CD4-positive, alpha-beta T cell (primary cell): ENCODE measurements around the gene SMOC1. TPM values are rescaled to one million over a fixed set of nuclear protein-coding genes. Genes with fewer than 3 reads are reported as not detected.

ENCODE experiments used
- ATAC-seq: fragments of 200-7000 bp; cut with Tn5 transposase; one replicate; pipeline ENCODE4 v1.10.0; 2022; ENCODE audit warnings: mild to moderate bottlenecking; ENCODE audit not compliant: poor library complexity
- CTCF ChIA-PET: fragments of 350-600 bp; sonication (Branson Sonifier 250); formaldehyde crosslinking; loops from one replicate; lab custom pipeline; 2021; ENCODE audit warnings: antibody characterized with exemption, inconsistent platforms; lab: Charles Lee
- POLR2A ChIA-PET: fragments of 350-600 bp; sonication (Branson Sonifier 250); formaldehyde crosslinking; loops from one replicate; lab custom pipeline; 2021; ENCODE audit warnings: antibody characterized with exemption, inconsistent platforms; lab: Charles Lee
- DNase-seq, 14 experiments: peaks; one replicate each; pipeline ENCODE4 v3.0.0-alpha.2; 2013 to 2020; ENCODE audit warnings: mixed read lengths in 2 of 14
- H3K27ac ChIP-seq, 2 donors: one replicate each; pipeline versions ENCODE4 v1.5.1 to v1.7.0; 2013; ENCODE audit warnings: low read length in 2 of 2, low read depth in 1 of 2, mild to moderate bottlenecking in 1 of 2
- H3K27me3 ChIP-seq, 2 experiments: 1 replicate in 1 of 2; 2 replicates in 1 of 2; pipeline versions ENCODE4 v1.6.1 to v1.7.0; 2013; ENCODE audit warnings: low read length in 2 of 2, control low read depth in 1 of 2, mild to moderate bottlenecking in 1 of 2, moderate library complexity in 1 of 2; ENCODE audit not compliant: insufficient read depth in 2 of 2, control insufficient read depth in 1 of 2
- H3K36me3 ChIP-seq: one replicate; pipeline ENCODE4 v1.6.1; 2013; ENCODE audit warnings: low read length, control low read depth; ENCODE audit not compliant: insufficient read depth
- H3K4me1 ChIP-seq: one replicate; pipeline ENCODE4 v1.6.1; 2013; ENCODE audit warnings: low read length, control low read depth; ENCODE audit not compliant: insufficient read depth
- H3K4me3 ChIP-seq: one replicate; pipeline ENCODE4 v1.5.1; 2013; ENCODE audit warnings: mild to moderate bottlenecking, low read length, moderate library complexity
- H3K9me3 ChIP-seq, 2 experiments: 1 replicate in 1 of 2; 2 replicates in 1 of 2; pipeline versions ENCODE4 v1.6.1 to v1.7.0; 2013; ENCODE audit warnings: low read length in 2 of 2, mild to moderate bottlenecking in 2 of 2, control low read depth in 1 of 2, moderate library complexity in 1 of 2; ENCODE audit not compliant: control insufficient read depth in 1 of 2, insufficient read depth in 1 of 2
- H3K27ac Mint-ChIP-seq: one replicate; pipeline ENCODE4 v1.8.0; 2020; ENCODE audit warnings: mixed read lengths
- H3K27me3 Mint-ChIP-seq: one replicate; pipeline ENCODE4 v1.8.0; 2021; ENCODE audit warnings: mixed read lengths
- H3K36me3 Mint-ChIP-seq: one replicate; pipeline ENCODE4 v1.8.0; 2021; ENCODE audit warnings: low read depth, mixed read lengths
- H3K4me1 Mint-ChIP-seq: one replicate; pipeline ENCODE4 v1.8.0; 2021; ENCODE audit warnings: low read depth, mixed read lengths
- H3K4me3 Mint-ChIP-seq: one replicate; pipeline ENCODE4 v1.8.0; 2020; ENCODE audit warnings: mild to moderate bottlenecking, mixed read lengths
- H3K9me3 Mint-ChIP-seq: one replicate; pipeline ENCODE4 v1.8.0; 2020; ENCODE audit warnings: mixed read lengths
- intact Hi-C, 2 experiments: fragments of 100-400 bp; cut with DNase I in 1 of 2; cut with micrococcal nuclease in 1 of 2; formaldehyde crosslinking; loops; one replicate each; pipeline versions ENCODE4 v1.15.1 to v1.9.0; 2023 to 2025; cut with DNase I, micrococcal nuclease
- total RNA-seq, 174 experiments: library from RNA in 2 of 174; stranded (reverse) in 2 of 174; gene quantifications; one replicate each; pipeline ENCODE4 v1.2.3 and lab custom pipeline; 2021 to 2026
- TF ChIP-seq, protein P1 (sequence below): fragments of 200-600 bp; IDR thresholded peaks from one replicate; pipeline ENCODE4 v1.8.0; 2022; ENCODE audit warnings: antibody characterized with exemption, mild to moderate bottlenecking

Gene SMOC1
- total RNA-seq, 2 experiments from 2014 or later, result not detected

DNA sequence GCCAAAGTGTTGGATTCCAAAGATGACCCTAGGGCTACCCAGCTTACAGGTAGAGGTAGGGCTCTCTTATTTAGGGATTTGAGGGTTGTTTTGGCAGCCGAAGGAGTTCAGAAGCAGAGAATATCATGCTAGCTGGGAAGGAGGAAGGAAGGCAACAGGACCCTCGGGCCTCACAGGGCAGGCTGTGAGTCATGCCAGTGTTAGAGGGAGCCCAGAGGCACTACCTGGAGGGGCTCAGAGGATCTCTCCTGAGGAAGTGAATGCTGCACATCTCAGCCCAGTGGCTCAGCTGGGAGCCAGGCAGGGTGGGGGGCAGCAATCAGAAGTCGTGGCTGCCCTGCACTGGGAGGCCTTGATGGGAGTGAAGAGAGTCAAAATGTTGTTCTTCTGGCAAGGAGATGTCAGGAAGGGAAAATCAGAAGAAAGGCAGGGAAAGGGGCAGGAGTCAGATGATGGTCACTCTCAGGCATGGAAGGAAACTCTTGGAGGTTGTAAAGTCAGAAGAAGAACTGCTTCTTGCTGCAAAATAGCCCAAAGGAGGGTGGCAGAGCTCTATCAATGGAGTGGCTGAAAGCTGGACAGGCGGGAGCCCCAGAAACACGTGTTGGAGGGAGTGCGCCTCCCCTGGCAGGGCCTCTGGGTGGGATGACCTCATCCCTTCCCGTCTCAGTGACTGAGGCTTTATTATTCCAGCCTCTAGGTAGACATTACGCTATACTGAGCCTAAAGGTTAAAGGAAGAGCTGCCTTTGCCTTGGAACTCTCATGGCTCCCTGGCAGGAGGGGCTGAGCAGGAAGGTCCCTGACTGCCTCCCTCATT lies 141.3 kb downstream of the SMOC1 start:
- POLR2A ChIA-PET, result no interaction called here
- H3K36me3 ChIP-seq, result no peaks in the 10 kb centered on the region
- CTCF ChIA-PET, result no interaction called here
- TF ChIP-seq, protein P1, sequence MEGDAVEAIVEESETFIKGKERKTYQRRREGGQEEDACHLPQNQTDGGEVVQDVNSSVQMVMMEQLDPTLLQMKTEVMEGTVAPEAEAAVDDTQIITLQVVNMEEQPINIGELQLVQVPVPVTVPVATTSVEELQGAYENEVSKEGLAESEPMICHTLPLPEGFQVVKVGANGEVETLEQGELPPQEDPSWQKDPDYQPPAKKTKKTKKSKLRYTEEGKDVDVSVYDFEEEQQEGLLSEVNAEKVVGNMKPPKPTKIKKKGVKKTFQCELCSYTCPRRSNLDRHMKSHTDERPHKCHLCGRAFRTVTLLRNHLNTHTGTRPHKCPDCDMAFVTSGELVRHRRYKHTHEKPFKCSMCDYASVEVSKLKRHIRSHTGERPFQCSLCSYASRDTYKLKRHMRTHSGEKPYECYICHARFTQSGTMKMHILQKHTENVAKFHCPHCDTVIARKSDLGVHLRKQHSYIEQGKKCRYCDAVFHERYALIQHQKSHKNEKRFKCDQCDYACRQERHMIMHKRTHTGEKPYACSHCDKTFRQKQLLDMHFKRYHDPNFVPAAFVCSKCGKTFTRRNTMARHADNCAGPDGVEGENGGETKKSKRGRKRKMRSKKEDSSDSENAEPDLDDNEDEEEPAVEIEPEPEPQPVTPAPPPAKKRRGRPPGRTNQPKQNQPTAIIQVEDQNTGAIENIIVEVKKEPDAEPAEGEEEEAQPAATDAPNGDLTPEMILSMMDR, result no peak
- Mint-ChIP-seq H3K27me3 (peaks cover 10% of the 10 kb centered on the region), H3K9me3 (no peaks in the 10 kb centered on the region), H3K36me3 (no peaks in the 10 kb centered on the region), H3K4me1 (peaks cover 4% of the 10 kb centered on the region), H3K4me3 (no peak overlapping the region), H3K27ac (no peak overlapping the region)
- H3K27me3 ChIP-seq, result no peaks in the 10 kb centered on the region
- H3K4me3 ChIP-seq, result no peak overlapping the region
- DNase-seq (no peak), ATAC-seq (no peak)
- no peaks in the 10 kb centered on the region for H3K9me3 ChIP-seq
- peaks cover 8% of the 10 kb centered on the region for H3K4me1 ChIP-seq
- intact Hi-C loops, result no loop called here
- H3K27ac ChIP-seq, result no peak overlapping the region

DNA sequence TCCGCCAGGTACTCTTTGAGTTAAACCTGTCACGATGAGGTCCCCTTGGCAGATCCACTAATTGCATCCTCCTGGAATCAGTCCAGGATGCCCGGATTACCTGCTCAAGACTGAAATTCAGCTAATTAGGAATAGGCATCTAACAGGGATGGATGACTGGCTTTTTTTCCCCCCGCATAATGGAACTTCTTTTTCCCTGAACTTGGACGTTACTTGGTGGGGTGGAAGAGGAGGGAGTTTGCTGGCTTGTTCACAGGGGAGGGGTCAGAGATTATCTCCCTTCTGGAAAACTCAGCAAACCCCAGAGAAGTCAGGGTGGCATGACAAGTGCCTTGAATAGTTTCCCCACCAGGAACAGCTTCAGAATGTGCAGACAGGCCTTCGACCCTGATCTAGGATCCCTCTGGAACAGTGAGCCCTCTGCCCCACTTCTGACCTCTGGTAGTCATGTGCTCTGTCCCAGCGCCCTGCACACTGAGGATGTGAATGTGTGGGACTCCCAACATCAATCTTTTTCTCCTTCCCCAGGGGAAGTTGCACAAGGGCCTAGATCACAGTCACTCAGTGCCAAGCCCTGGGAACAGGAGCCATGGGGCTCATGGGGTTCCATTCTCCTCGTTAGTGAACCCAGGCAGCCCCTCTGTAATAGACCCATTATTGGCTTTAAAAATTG lies 142.5 kb downstream of the SMOC1 start:
- H3K4me3 ChIP-seq, result no peak overlapping the region
- ATAC-seq, result no peak
- peaks cover 8% of the 10 kb centered on the region for H3K4me1 ChIP-seq
- no peaks in the 10 kb centered on the region for H3K9me3 Mint-ChIP-seq
- H3K27ac Mint-ChIP-seq, result no peak overlapping the region
- intact Hi-C loops, result no loop called here
- H3K36me3 ChIP-seq, result no peaks in the 10 kb centered on the region
- no peak overlapping the region for H3K27ac ChIP-seq
- H3K4me3 Mint-ChIP-seq, result no peak overlapping the region
- H3K27me3 ChIP-seq, result no peaks in the 10 kb centered on the region
- CTCF ChIA-PET, result no interaction called here
- POLR2A ChIA-PET, result no interaction called here
- H3K4me1 Mint-ChIP-seq, result peaks cover 4% of the 10 kb centered on the region
- peaks cover 7% of the 10 kb centered on the region for H3K27me3 Mint-ChIP-seq
- H3K36me3 Mint-ChIP-seq, result no peaks in the 10 kb centered on the region
- no peak for DNase-seq
- TF ChIP-seq, protein P1, result no peak
- no peaks in the 10 kb centered on the region for H3K9me3 ChIP-seq

DNA sequence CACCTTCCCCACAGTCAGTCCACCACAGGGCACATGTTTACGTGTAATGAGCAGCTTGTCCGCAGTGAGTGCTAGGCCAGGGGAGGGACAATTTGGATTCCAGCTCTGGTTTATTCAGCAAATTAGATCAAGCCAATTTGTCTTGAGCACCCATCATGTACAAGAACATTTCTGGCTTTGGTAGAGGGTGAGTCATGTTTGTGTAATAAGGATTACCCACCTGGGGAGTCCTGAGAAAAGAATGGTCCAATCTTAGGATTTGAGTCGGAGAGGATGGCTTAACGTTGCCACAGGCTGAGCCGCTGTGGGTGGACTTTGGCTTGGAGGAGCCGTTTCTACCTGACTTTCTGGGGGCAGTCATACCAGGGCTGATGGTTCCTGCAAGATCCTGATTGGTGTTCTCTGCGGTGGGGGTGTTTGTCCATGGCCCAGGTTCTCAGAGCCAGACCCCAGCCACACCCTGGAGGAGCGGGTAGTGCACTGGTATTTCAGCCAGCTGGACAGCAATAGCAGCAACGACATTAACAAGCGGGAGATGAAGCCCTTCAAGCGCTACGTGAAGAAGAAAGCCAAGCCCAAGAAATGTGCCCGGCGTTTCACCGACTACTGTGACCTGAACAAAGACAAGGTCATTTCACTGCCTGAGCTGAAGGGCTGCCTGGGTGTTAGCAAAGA lies 143.7 kb downstream of the SMOC1 start:
- no peaks in the 10 kb centered on the region for H3K9me3 ChIP-seq
- CTCF ChIA-PET, result no interaction called here
- POLR2A ChIA-PET, result interaction anchor here (0.5 to 0.7 kb wide), 2 partner anchors 17 to 1882 kb away, joined by 3 read pairs; no protein-coding TSS in a partner anchor
- no peak overlapping the region for H3K4me3 ChIP-seq
- DNase-seq (no peak), ATAC-seq (no peak)
- Mint-ChIP-seq H3K27me3 (peaks cover 5% of the 10 kb centered on the region), H3K36me3 (no peaks in the 10 kb centered on the region), H3K9me3 (no peaks in the 10 kb centered on the region), H3K27ac (no peak overlapping the region), H3K4me1 (peaks cover 4% of the 10 kb centered on the region), H3K4me3 (no peak overlapping the region)
- H3K27me3 ChIP-seq, result no peaks in the 10 kb centered on the region
- H3K36me3 ChIP-seq, result no peaks in the 10 kb centered on the region
- H3K4me1 ChIP-seq, result peaks cover 8% of the 10 kb centered on the region
- TF ChIP-seq, protein P1, result no peak
- intact Hi-C loops, result no loop called here
- no peak overlapping the region for H3K27ac ChIP-seq
